Ascending aorta (tissue), 2 donors: ENCODE data around the gene TMEM54. TPM values are rescaled to one million over a fixed set of nuclear protein-coding genes. Genes with fewer than 3 reads are reported as not detected.

Source experiments
- DNase-seq, 2 donors: peaks; one replicate each; pipeline ENCODE4 v3.0.0-alpha.2; 2019; ENCODE audit warnings: low spot score in 2 of 2
- H3K27ac ChIP-seq, 2 donors: fragments of 200-600 bp; sonication (generic); one replicate each; pipeline ENCODE4 v1.5.1; 2016 to 2017; ENCODE audit warnings: mild to moderate bottlenecking in 1 of 2
- H3K27me3 ChIP-seq: fragments of 200-600 bp; sonication (generic); one replicate; pipeline ENCODE4 v1.5.1; 2017
- H3K36me3 ChIP-seq, 2 donors: fragments of 200-600 bp; sonication (generic); one replicate each; pipeline ENCODE4 v1.5.1; 2016
- H3K4me1 ChIP-seq, 2 donors: fragments of 200-600 bp; sonication (generic); one replicate each; pipeline ENCODE4 v1.5.1; 2016 to 2017; ENCODE audit warnings: mild to moderate bottlenecking in 1 of 2
- H3K4me3 ChIP-seq, 2 donors: fragments of 200-600 bp; sonication (generic); one replicate each; pipeline ENCODE4 v1.5.1; 2016 to 2017; ENCODE audit warnings: mild to moderate bottlenecking in 1 of 2
- H3K9me3 ChIP-seq, 2 donors: fragments of 200-600 bp; sonication (generic); one replicate each; pipeline ENCODE4 v1.5.1; 2016
- intact Hi-C: fragments of 100-400 bp; cut with DNase I; formaldehyde crosslinking; loops from one replicate; pipeline ENCODE4 v1.15.1; 2023
- total RNA-seq: library from RNA; depleted of rRNA; stranded (reverse); fragments of >200 nt; gene quantifications from one replicate; pipeline ENCODE4 v1.1.0, GENCODE V29; 2016
- TF ChIP-seq, protein P1 (sequence below), 3 experiments: fragments of 200-600 bp in 2 of 3; fragments of 450-650 bp in 1 of 3; sonication (generic) in 2 of 3; IDR thresholded peaks; one replicate each; pipeline ENCODE4 v1.5.1; 2016 to 2019; ENCODE audit warnings: antibody characterized with exemption in 3 of 3, mild to moderate bottlenecking in 1 of 3, moderate library complexity in 1 of 3

Gene TMEM54
- total RNA-seq, 1 donor from 2014 or later, result 60.9 TPM

DNA sequence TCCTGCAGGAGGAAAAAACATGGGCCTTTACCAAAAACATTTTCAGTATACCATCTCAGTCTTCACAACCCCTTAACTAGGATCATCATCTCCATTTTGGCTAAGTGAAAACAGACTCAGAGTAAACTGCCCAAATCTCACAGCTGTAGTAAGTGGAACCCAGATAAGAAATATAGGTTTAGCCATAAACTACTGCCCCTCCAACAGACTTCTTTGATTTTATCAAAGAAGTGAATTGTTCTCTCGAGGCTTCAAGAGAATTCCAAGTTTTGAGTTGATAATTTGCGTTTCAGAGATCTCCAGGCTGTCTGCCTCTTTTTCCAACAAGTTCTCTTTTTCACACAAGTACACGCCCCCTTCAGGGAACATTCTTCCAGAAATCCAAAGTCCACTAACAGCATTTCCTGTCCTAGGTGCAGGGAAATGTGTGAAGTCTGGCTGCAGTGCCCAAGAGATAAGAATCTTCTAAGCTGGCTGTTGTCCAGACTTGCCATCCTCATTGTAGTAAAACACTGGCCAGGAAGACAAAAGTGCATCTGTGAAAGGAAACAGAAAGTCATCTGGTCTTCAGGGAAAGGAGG lies 32.6 kb upstream of the TMEM54 start:
- no peak for DNase-seq
- peaks cover 31 to 35% of the 10 kb centered on the region in 2 donors for H3K36me3 ChIP-seq
- no peak overlapping the region for H3K4me3 ChIP-seq
- TF ChIP-seq, protein P1, sequence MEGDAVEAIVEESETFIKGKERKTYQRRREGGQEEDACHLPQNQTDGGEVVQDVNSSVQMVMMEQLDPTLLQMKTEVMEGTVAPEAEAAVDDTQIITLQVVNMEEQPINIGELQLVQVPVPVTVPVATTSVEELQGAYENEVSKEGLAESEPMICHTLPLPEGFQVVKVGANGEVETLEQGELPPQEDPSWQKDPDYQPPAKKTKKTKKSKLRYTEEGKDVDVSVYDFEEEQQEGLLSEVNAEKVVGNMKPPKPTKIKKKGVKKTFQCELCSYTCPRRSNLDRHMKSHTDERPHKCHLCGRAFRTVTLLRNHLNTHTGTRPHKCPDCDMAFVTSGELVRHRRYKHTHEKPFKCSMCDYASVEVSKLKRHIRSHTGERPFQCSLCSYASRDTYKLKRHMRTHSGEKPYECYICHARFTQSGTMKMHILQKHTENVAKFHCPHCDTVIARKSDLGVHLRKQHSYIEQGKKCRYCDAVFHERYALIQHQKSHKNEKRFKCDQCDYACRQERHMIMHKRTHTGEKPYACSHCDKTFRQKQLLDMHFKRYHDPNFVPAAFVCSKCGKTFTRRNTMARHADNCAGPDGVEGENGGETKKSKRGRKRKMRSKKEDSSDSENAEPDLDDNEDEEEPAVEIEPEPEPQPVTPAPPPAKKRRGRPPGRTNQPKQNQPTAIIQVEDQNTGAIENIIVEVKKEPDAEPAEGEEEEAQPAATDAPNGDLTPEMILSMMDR (IDR thresholded peaks at IDR 0.05), result no peak
- intact Hi-C loops, result loop anchor here (1.0 to 5.0 kb wide), 3 partner anchors 73 to 148 kb away; partner anchors contain the start of gene AZIN2
- H3K9me3 ChIP-seq, result no peaks in the 10 kb centered on the region
- H3K27ac ChIP-seq, result peak overlapping the region; percentile 36 to 41
- H3K4me1 ChIP-seq, result no peaks in the 10 kb centered on the region
- no peaks in the 10 kb centered on the region for H3K27me3 ChIP-seq

DNA sequence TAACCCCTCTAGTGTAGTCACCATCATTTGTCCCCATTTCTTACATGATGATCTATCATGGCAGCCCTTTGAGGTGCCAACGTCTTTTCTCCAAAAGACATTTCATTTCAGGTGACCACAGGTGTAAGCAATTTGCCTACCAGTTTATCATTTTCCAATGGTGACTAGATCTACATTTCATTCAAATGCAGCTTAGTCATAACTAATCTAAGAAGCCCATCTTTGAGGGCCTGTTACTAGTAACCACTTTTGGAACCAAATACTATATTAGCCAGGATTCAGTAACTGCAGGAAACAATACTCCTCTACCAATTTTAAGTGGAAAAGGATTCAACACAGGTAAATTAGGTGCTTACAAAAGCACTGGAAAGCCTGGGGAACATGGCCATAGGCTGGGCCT lies 30.6 kb upstream of the TMEM54 start:
- no peaks in the 10 kb centered on the region for H3K4me1 ChIP-seq
- intact Hi-C loops, result loop anchor here (5.0 kb wide), 2 partner anchors 126 to 151 kb away; partner anchors contain the start of gene AZIN2
- no peaks in the 10 kb centered on the region for H3K27me3 ChIP-seq
- no peaks in the 10 kb centered on the region for H3K9me3 ChIP-seq
- no peak for DNase-seq
- peaks cover 14 to 18% of the 10 kb centered on the region in 2 donors for H3K36me3 ChIP-seq
- TF ChIP-seq, protein P1 (IDR thresholded peaks at IDR 0.05), result no peak
- no peak overlapping the region for H3K27ac ChIP-seq
- no peak overlapping the region for H3K4me3 ChIP-seq

DNA sequence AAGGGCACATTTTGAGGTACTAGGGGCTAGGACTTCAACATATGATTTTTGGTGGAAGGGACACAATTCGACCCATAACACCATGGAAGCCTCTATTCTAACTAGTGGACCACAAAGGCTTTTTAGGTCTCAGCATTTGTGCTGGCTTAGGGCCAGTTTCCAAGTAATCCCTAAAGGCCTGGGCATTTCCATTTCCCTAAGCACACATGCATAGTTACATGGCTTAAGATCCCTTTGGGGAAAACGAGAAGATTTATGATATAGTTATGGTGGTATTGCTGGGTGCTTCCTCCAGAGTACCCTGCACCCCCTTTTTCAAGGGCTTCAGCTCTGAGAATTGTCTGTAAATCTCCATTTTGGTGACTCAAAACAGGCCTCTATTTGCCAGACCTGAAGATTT lies 28.2 kb upstream of the TMEM54 start:
- intact Hi-C loops, result no loop called here
- DNase-seq, result no peak
- no peaks in the 10 kb centered on the region for H3K27me3 ChIP-seq
- H3K4me1 ChIP-seq, result no peaks in the 10 kb centered on the region
- H3K36me3 ChIP-seq, result no peaks in the 10 kb centered on the region
- TF ChIP-seq, protein P1 (IDR thresholded peaks at IDR 0.05), result no peak
- H3K9me3 ChIP-seq, result no peaks in the 10 kb centered on the region
- H3K4me3 ChIP-seq, result no peak overlapping the region
- no peak overlapping the region for H3K27ac ChIP-seq

DNA sequence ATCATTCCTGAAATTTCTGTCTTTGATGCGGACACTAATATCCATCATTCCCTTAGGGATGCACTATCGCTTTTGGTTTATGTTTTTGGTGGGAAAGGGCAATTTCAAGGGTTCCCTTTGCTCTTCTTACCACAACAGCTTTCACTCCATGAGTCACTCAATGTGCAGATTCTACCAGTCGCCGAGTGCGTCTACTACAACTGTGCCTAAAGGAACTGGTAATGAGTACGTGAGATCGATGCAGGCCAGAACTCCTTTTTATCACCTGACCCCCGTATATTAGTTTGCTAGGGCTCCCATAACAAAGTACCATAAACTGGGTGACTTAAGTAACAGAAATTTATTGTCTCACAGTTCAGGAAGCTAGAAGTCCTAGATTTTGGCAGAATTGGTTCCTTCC lies 27.5 kb upstream of the TMEM54 start:
- Histone ChIP-seq H3K27ac (no peak overlapping the region), H3K4me3 (no peak overlapping the region), H3K9me3 (no peaks in the 10 kb centered on the region), H3K36me3 (no peaks in the 10 kb centered on the region), H3K27me3 (no peaks in the 10 kb centered on the region), H3K4me1 (no peaks in the 10 kb centered on the region)
- intact Hi-C loops, result no loop called here
- TF ChIP-seq, protein P1 (IDR thresholded peaks at IDR 0.05), result no peak
- DNase-seq, result no peak

DNA sequence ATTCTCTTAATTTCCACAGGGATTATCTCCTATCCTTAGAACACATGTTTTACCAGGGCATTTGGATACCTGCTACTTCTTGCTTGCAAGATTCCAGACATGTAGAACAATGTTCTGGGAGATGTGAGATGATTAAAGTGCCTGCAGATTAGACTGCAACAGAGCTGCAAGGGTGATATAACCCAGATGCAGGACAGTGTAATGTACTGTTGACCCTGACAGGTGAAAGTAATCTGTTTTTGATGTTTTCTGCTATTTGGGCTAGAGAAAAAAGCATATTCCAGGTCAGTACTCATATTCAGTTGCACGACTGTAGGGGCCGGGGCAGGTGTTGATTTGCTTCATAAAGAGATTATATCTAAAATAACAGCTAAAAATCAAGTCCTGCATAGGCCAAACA lies 27.1 kb upstream of the TMEM54 start:
- no peak overlapping the region for H3K4me3 ChIP-seq
- no peak for DNase-seq
- no peaks in the 10 kb centered on the region for H3K4me1 ChIP-seq
- TF ChIP-seq, protein P1 (IDR thresholded peaks at IDR 0.05), result no peak
- intact Hi-C loops, result no loop called here
- no peaks in the 10 kb centered on the region for H3K36me3 ChIP-seq
- H3K27me3 ChIP-seq, result no peaks in the 10 kb centered on the region
- H3K27ac ChIP-seq, result no peak overlapping the region
- no peaks in the 10 kb centered on the region for H3K9me3 ChIP-seq

DNA sequence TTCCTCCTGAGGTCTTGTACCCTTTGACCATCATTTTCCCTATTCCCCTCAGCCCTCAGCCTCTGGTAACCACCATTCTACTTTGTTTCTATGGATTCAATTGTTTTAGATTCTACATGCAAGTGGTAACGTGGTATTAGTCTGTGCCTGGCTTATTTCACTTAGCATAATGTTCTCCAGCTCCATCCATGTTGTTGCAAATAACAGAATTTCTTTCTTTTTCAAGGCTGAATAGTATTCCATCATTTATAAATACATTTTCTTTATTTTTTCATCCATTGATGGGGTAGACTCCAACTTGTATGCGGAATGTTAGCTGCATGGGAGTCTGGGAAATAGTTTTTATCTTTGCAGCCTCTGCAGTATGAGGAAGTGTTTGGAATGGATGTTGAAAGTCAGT lies 26.3 kb upstream of the TMEM54 start:
- Histone ChIP-seq H3K36me3 (no peaks in the 10 kb centered on the region), H3K9me3 (no peaks in the 10 kb centered on the region), H3K4me3 (no peak overlapping the region), H3K27me3 (no peaks in the 10 kb centered on the region), H3K4me1 (no peaks in the 10 kb centered on the region), H3K27ac (no peak overlapping the region)
- intact Hi-C loops, result no loop called here
- no peak for DNase-seq
- TF ChIP-seq, protein P1 (IDR thresholded peaks at IDR 0.05), result no peak
